KMS-11 (cell line): ENCODE results near the gene NIPAL3.
"Not testable (repeated sequence)": the region's sequence is repeated elsewhere in the genome, so short reads cannot be mapped to it uniquely, and the experiment has no call there.

Experiments
- H2AFZ ChIP-seq: fragments of 200-600 bp; sonication (generic); 2 replicates; pipeline ENCODE4 v1.6.1; 2016; ENCODE audit warnings: antibody characterized with exemption, mixed run types, low read depth
- H3K27ac ChIP-seq: fragments of 200-600 bp; sonication (generic); 2 replicates; pipeline ENCODE4 v1.6.1; 2016; ENCODE audit warnings: mild to moderate bottlenecking, mixed run types
- H3K27me3 ChIP-seq: fragments of 200-600 bp; sonication (generic); 2 replicates; pipeline ENCODE4 v1.6.1; 2017; ENCODE audit warnings: mild to moderate bottlenecking, low read depth, mixed run types, moderate library complexity; ENCODE audit not compliant: insufficient read depth
- H3K36me3 ChIP-seq: fragments of 200-600 bp; sonication (generic); 2 replicates; pipeline ENCODE4 v1.6.1; 2017; ENCODE audit warnings: mild to moderate bottlenecking, mixed run types; ENCODE audit not compliant: insufficient read depth
- H3K4me1 ChIP-seq: fragments of 200-600 bp; sonication (generic); 2 replicates; pipeline ENCODE4 v1.6.1; 2016; ENCODE audit warnings: mild to moderate bottlenecking, low read depth, mixed run types; ENCODE audit not compliant: poor library complexity, severe bottlenecking
- H3K4me2 ChIP-seq: fragments of 200-600 bp; sonication (generic); 2 replicates; pipeline ENCODE4 v1.7.0; 2016; ENCODE audit warnings: mild to moderate bottlenecking, mixed run types
- H3K4me3 ChIP-seq: fragments of 200-600 bp; sonication (generic); IDR thresholded peaks from 2 replicates; pipeline ENCODE4 v1.6.1; 2017; ENCODE audit warnings: low read depth, low read length, mixed read lengths; ENCODE audit not compliant: insufficient read depth
- H3K79me2 ChIP-seq: fragments of 200-600 bp; sonication (generic); 2 replicates; pipeline ENCODE4 v1.6.1; 2016; ENCODE audit warnings: low read depth, mixed run types; ENCODE audit not compliant: insufficient read depth
- H3K9ac ChIP-seq: fragments of 200-600 bp; sonication (generic); 2 replicates; pipeline ENCODE4 v1.6.1; 2016; ENCODE audit warnings: mild to moderate bottlenecking, mixed run types
- H4K20me1 ChIP-seq: fragments of 200-600 bp; sonication (generic); 2 replicates; pipeline ENCODE4 v1.6.1; 2016; ENCODE audit warnings: mild to moderate bottlenecking, mixed run types; ENCODE audit not compliant: insufficient read depth
- TF ChIP-seq, protein P1 (sequence below): fragments of 200-600 bp; sonication (generic); conservative IDR thresholded peaks from 2 replicates; pipeline ENCODE4 v1.6.1; 2017; ENCODE audit warnings: low read depth, mild to moderate bottlenecking, antibody characterized with exemption, low read length, moderate library complexity, mixed read lengths

Gene NIPAL3

DNA sequence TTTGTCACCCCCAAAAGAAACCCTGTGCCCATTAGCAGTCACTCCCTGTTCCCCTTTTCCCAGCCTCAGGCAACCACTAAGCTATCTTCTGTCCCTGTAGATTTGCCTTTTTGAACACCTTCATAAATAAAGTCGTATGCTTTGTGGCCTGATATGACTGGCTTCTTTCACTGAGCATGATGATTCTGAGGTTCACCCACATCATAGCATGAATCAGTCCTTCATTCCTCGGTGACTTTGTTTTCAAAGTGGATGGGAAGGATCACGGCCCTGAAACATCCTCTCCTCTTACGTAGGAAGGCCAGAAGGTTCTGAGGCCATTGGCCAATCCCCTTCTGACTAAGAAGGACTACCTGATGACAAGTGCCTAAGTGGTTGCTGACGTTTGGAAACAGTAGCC lies 39.1 kb downstream of the NIPAL3 start:
- Histone ChIP-seq H3K4me2 (no peak overlapping the region), H3K27me3 (no peaks in the 10 kb centered on the region), H4K20me1 (no peaks in the 10 kb centered on the region), H3K9ac (no peak overlapping the region), H3K36me3 (no peaks in the 10 kb centered on the region), H3K27ac (no peak overlapping the region), H3K79me2 (no peaks in the 10 kb centered on the region), H3K4me3 (no peak overlapping the region), H2AFZ (no peak overlapping the region), H3K4me1 (no peaks in the 10 kb centered on the region)
- TF ChIP-seq, protein P1, sequence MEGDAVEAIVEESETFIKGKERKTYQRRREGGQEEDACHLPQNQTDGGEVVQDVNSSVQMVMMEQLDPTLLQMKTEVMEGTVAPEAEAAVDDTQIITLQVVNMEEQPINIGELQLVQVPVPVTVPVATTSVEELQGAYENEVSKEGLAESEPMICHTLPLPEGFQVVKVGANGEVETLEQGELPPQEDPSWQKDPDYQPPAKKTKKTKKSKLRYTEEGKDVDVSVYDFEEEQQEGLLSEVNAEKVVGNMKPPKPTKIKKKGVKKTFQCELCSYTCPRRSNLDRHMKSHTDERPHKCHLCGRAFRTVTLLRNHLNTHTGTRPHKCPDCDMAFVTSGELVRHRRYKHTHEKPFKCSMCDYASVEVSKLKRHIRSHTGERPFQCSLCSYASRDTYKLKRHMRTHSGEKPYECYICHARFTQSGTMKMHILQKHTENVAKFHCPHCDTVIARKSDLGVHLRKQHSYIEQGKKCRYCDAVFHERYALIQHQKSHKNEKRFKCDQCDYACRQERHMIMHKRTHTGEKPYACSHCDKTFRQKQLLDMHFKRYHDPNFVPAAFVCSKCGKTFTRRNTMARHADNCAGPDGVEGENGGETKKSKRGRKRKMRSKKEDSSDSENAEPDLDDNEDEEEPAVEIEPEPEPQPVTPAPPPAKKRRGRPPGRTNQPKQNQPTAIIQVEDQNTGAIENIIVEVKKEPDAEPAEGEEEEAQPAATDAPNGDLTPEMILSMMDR: no peak

DNA sequence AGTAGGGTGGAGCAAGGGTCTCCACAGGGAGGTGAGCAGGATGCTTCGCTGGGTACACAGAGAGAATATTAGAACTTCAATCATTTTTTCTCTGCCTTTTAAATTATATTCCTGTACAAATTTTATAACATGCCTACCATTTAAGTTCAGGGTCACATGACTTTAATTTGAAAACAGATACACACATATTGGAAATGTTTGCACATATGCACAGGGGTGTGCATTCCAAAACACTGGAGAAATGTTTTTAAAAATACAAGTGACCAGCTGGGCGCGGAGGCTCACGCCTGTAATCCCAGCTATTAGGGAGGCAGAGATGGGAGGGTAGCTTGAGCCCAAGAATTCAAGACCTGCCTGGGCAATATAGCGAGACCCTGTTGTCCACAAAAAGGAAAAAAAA lies 39.7 kb downstream of the NIPAL3 start:
- no peak overlapping the region for H3K9ac ChIP-seq
- H3K27ac ChIP-seq: no peak overlapping the region
- H3K27me3 ChIP-seq: no peaks in the 10 kb centered on the region
- no peaks in the 10 kb centered on the region for H3K36me3 ChIP-seq
- H3K4me2 ChIP-seq: no peak overlapping the region
- H2AFZ ChIP-seq: no peak overlapping the region
- TF ChIP-seq, protein P1: no peak
- H4K20me1 ChIP-seq: no peaks in the 10 kb centered on the region
- no peaks in the 10 kb centered on the region for H3K4me1 ChIP-seq
- H3K79me2 ChIP-seq: no peaks in the 10 kb centered on the region
- no peak overlapping the region for H3K4me3 ChIP-seq

DNA sequence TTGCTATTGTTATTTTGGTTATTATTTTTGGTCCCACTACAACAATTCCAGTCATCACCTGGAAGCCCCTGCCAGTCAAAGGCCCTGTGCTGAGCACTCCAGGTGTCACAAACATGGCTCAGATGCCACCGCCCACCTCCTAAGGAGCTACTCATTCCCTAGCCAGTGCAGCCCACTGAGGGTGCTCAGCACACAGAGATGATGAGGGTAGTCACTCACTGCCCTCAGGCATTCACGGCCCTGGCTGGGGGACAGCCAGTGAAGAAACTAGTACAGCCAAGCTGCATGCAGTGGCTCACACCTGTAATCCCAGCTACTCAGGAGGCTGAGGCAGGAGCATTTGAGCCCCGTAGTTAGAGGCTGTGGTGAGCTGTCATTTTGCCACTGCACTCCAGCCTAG lies 42.3 kb downstream of the NIPAL3 start:
- H3K36me3 ChIP-seq: no peaks in the 10 kb centered on the region
- H2AFZ ChIP-seq: no peak overlapping the region
- TF ChIP-seq, protein P1: no peak
- H3K79me2 ChIP-seq: no peaks in the 10 kb centered on the region
- no peaks in the 10 kb centered on the region for H3K27me3 ChIP-seq
- H3K4me2 ChIP-seq: no peak overlapping the region
- H4K20me1 ChIP-seq: no peaks in the 10 kb centered on the region
- no peaks in the 10 kb centered on the region for H3K4me1 ChIP-seq
- H3K9ac ChIP-seq: no peak overlapping the region
- no peak overlapping the region for H3K4me3 ChIP-seq
- no peak overlapping the region for H3K27ac ChIP-seq

DNA sequence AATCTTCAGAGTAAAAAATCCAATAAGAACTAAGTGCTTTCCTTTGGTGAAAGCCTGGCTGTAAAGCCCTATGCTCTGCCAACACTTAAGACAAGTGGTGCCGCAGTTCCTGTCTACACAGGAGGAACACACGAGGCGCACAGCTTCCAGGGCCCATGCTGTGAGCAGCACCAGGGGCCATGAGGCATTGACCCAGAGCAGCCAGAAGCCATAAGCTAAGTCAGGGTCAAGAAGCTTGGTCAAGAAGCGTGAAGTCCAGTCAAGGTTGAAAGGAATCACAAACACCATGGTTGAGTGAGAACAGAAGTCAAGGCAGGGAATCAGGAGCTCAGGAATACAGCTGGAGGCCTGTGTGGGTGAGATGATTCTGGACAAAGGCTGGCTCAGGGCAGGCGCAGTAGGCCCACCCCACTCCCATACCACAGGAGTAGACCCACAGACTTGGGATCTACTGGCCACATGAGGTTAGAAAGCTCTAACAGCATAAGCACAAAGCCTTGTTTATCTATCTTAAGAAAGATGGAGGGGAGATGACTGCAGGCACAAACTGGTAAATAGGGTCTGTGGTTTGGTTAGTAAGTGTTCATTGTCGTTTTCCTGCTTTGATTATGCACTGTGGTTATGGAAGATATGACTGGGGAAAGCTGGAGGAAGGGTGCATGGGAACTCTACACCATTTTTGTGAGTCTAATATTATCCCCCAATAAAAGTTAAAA lies 44.1 kb downstream of the NIPAL3 start:
- H3K27me3 ChIP-seq: no peaks in the 10 kb centered on the region
- no peaks in the 10 kb centered on the region for H3K4me1 ChIP-seq
- H4K20me1 ChIP-seq: no peaks in the 10 kb centered on the region
- no peak overlapping the region for H3K4me2 ChIP-seq
- TF ChIP-seq, protein P1: no peak
- H3K9ac ChIP-seq: no peak overlapping the region
- H3K36me3 ChIP-seq: no peaks in the 10 kb centered on the region
- H3K4me3 ChIP-seq: no peak overlapping the region
- no peak overlapping the region for H2AFZ ChIP-seq
- no peak overlapping the region for H3K27ac ChIP-seq
- H3K79me2 ChIP-seq: no peaks in the 10 kb centered on the region

DNA sequence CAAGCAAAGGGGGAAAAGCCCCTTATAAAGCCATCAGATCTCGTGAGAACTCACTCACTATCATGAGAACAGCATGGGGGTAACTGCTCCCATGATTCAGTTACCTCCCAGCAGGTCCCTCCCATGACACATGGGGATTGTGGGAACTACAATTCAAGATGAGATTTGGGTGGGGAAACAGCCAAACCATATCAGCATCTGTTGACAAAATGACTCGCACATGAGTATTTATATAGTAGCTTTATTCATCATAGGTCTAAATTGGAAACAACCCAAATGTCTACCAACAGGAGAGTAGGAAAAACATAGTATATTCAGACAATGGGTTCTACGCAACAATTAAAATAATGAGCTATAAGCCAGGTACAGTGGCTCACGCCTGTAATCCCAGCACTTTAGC lies 46.5 kb downstream of the NIPAL3 start:
- H3K27me3 ChIP-seq, H3K4me2 ChIP-seq, H3K36me3 ChIP-seq, H3K9ac ChIP-seq, H3K4me1 ChIP-seq, H3K27ac ChIP-seq, H3K4me3 ChIP-seq, H2AFZ ChIP-seq, H4K20me1 ChIP-seq, H3K79me2 ChIP-seq: not testable (repeated sequence)
